Measurements from ENCODE around the gene P2RX4.
"Not testable (repeated sequence)": the region's sequence is repeated elsewhere in the genome, so short reads cannot be mapped to it uniquely, and the experiment has no call there.

The P2RX4 gene

GRCh38 chr12:121278169-121279070 lies 68.5 kb downstream of the P2RX4 start:
- no peak for DNase-seq (ENCODE audit: low read depth in 2 of 2)

- DNase-seq (ENCODE audit: low read depth in 2 of 2): no peak
Observed at GRCh38 chr12:121279071-121279375, 69.1 kb downstream of the P2RX4 start.

GRCh38 chr12:121279507-121279915 lies 69.6 kb downstream of the P2RX4 start:
- no peak for DNase-seq (ENCODE audit: low read depth in 2 of 2)

GRCh38 chr12:121280531-121280930 lies 70.6 kb downstream of the P2RX4 start:
- DNase-seq (ENCODE audit: low read depth in 2 of 2): not testable (repeated sequence)

DNA sequence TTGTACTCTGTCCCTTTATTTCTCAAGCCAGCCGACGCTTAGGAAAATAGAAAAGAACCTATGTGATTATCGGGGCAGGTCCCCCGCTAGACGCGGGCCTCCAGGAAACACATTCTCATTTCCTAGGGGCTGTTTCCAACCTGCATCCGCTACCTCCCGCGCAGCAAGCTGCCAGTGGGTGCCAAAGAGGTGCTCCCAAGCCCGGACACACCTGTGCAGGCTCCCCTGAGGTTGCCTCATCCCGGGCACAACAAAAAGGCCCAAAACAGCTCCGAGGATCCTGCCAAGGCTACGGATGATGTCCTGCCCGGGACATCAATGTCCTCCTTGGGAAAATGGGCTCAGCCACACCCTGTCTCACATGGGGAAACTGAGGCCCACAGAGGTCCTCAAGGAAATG lies 71.2 kb downstream of the P2RX4 start:
- DNase-seq (ENCODE audit: low read depth in 2 of 2): not testable (repeated sequence)

DNA sequence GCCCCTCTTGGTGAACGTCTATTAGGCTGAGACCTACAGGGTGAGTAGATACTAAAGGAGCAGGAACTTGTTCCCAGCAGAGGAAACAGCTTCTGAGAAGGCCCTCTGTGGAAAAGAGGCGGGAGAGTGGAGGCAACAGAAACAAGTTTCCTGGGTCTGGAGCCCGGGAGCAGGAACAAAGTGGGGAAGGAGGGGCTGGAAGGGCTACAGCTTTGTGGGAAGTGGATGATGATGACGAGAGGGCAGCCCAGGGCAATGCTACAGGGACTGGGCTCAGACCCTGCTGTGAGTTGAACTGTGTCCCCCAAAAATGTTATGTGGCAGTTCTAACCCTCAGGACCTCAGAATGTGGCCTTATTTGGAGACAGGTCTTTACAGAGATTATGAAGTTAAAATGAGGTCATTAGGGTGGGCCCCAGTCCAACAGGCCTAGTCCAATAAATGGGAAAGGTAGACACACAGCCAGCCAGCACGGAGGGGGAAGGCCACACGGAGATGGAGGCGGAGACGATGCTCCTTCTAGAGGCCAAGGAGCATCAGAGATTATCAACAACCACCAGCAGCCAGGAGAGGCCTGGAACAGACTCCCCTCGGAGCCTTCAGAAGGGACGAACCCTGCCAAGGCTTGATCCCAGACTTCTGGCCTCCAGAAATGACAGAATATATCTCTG lies 72.3 kb downstream of the P2RX4 start:
- no peak for DNase-seq (ENCODE audit: low read depth in 2 of 2)

DNA sequence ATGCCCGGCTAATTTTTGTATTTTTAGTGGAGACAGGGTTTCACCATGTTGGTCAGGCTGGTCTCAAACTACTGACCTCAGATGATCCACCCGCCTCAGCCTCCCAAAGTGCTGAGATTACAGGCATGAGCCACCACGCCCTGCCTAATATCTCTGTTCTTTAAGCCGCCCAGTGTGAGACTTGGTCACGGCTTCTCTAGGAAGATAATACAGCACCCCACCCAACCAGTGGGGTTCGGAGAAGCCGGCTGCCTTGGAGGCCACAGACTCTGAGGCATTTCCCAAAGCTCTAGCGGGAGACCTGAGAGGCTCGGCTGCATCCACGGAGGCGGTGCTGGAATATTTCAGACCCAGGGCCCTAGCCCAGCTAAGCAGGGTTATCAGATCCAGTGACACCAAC lies 73.0 kb downstream of the P2RX4 start:
- DNase-seq (ENCODE audit: low read depth in 2 of 2): not testable (repeated sequence)

DNA sequence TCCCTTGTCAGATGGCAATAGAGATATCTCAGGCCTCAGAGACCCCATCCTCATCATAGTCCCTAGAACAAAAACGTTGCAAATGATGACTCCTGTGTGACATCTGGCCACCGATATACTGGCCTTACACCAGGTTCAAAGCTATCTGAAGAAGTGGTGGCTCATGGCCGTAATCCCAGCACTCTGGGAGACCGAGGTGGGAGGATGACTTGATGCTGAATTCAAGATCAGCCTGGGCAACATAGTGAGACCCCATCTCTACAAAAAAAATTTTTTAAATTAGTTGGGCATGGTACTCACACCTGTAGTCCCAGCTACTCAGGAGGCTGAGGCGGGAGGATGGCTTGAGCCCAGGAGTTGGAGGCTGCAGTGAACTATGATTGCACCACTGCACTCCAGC lies 73.5 kb downstream of the P2RX4 start:
- no peak for DNase-seq (ENCODE audit: low read depth in 2 of 2)
